H1 (cell line): Measurements from ENCODE around the gene NPFF. TPM values are rescaled to one million over a fixed set of nuclear protein-coding genes. Genes with fewer than 3 reads are reported as not detected.

Experiments used
- CTCF ChIA-PET: fragments of 300-600 bp; sonication (Branson Sonifier 250); formaldehyde crosslinking; loops from one replicate; lab custom pipeline; 2021; ENCODE audit not compliant: partially characterized antibody; lab: Charles Lee
- POLR2A ChIA-PET: fragments of 300-600 bp; sonication (Branson Sonifier 250); formaldehyde crosslinking; loops from one replicate; lab custom pipeline; 2021; ENCODE audit warnings: inconsistent platforms; ENCODE audit not compliant: partially characterized antibody; lab: Charles Lee
- DNase-seq, 2 experiments: peaks; one replicate each; pipeline versions ENCODE4 v3.0.0 to v3.0.0-alpha.2; 2010 to 2022; ENCODE audit warnings: low spot score in 2 of 2, low read depth in 1 of 2, mixed read lengths in 1 of 2
- FAIRE-seq: peaks from 2 replicates; lab custom pipeline; 2011; peaks lifted over from hg19 to GRCh38; lab: Jason Lieb, UNC
- H2AFZ ChIP-seq: 2 replicates; pipeline ENCODE4 v1.8.1; 2012; ENCODE audit warnings: low read length, inconsistent platforms
- H2AK5ac ChIP-seq: 2 replicates; pipeline ENCODE4 v1.6.1; 2013; ENCODE audit warnings: low read depth, low read length
- H2BK120ac ChIP-seq: replicated peaks from 2 replicates; pipeline ENCODE3; 2013; ENCODE audit warnings: low read depth, low read length, inconsistent platforms
- H2BK12ac ChIP-seq: 2 replicates; pipeline ENCODE4 v1.6.1; 2013; ENCODE audit warnings: low read depth, low read length
- H2BK15ac ChIP-seq: 2 replicates; pipeline ENCODE4 v1.6.1; 2013; ENCODE audit warnings: low read length
- H2BK20ac ChIP-seq: 2 replicates; pipeline ENCODE4 v1.6.1; 2013; ENCODE audit warnings: low read length
- H2BK5ac ChIP-seq: 2 replicates; pipeline ENCODE4 v1.6.1; 2013; ENCODE audit warnings: low read depth, low read length
- H3K14ac ChIP-seq: 2 replicates; pipeline ENCODE4 v1.6.1; 2013; ENCODE audit warnings: inconsistent platforms; ENCODE audit not compliant: insufficient read length
- H3K18ac ChIP-seq: 2 replicates; pipeline ENCODE4 v1.6.1; 2013; ENCODE audit warnings: low read length; ENCODE audit errors: extremely low read depth
- H3K23ac ChIP-seq: 2 replicates; pipeline ENCODE4 v1.6.1; 2013; ENCODE audit warnings: inconsistent platforms; ENCODE audit not compliant: insufficient read length
- H3K23me2 ChIP-seq: 2 replicates; pipeline ENCODE4 v1.6.1; 2013; ENCODE audit warnings: low read depth, low read length
- H3K27ac ChIP-seq: 2 replicates; pipeline ENCODE4 v1.6.1; 2011; ENCODE audit warnings: low read depth, low read length, inconsistent platforms
- H3K27me3 ChIP-seq, 4 experiments: replicated peaks in 1 of 4; 1 replicate in 1 of 4; 2 replicates in 3 of 4; pipeline versions ENCODE4 v1.6.1 to v1.8.1; 2011 to 2013; ENCODE audit warnings: low read length in 3 of 4, mild to moderate bottlenecking in 3 of 4, inconsistent platforms in 2 of 4, mixed read lengths in 2 of 4, moderate library complexity in 1 of 4; ENCODE audit not compliant: control insufficient read depth in 3 of 4, insufficient read depth in 3 of 4; ENCODE audit errors: extremely low read depth in 1 of 4
- H3K36me3 ChIP-seq, 4 experiments: 2 replicates each; pipeline versions ENCODE4 v1.6.1 to v1.8.1; 2011 to 2013; ENCODE audit warnings: mild to moderate bottlenecking in 4 of 4, low read length in 3 of 4, moderate library complexity in 2 of 4, control low read depth in 1 of 4, inconsistent platforms in 1 of 4; ENCODE audit not compliant: insufficient read depth in 4 of 4, control insufficient read depth in 2 of 4
- H3K4ac ChIP-seq: replicated peaks from 2 replicates; pipeline ENCODE3; 2013; ENCODE audit warnings: low read length, low read depth, mixed read lengths, inconsistent platforms; ENCODE audit not compliant: insufficient read length
- H3K4me1 ChIP-seq, 4 experiments: replicated peaks in 1 of 4; 1 replicate in 1 of 4; 2 replicates in 3 of 4; pipeline versions ENCODE4 v1.6.1 to v1.8.1; 2011 to 2013; ENCODE audit warnings: low read length in 3 of 4, inconsistent platforms in 2 of 4, mixed read lengths in 1 of 4; ENCODE audit not compliant: insufficient read depth in 4 of 4, control insufficient read depth in 3 of 4
- H3K4me2 ChIP-seq, 2 experiments: 2 replicates each; pipeline versions ENCODE4 v1.6.1 to v1.8.1; 2011 to 2013; ENCODE audit warnings: low read depth in 2 of 2, low read length in 2 of 2, control low read depth in 1 of 2, inconsistent platforms in 1 of 2, mild to moderate bottlenecking in 1 of 2; ENCODE audit not compliant: insufficient read depth in 1 of 2
- H3K4me3 ChIP-seq, 4 experiments: fragments of 200-600, 300-600 bp in 1 of 4; sonication (generic), shearing (Covaris generic), sonication (Bioruptor Twin) in 1 of 4; 2 replicates each; pipeline versions ENCODE4 v1.5.1 to v1.8.1; 2011 to 2016; ENCODE audit warnings: low read length in 4 of 4, low read depth in 3 of 4, control low read depth in 2 of 4, inconsistent platforms in 2 of 4, mild to moderate bottlenecking in 2 of 4, mixed read lengths in 1 of 4, moderate library complexity in 1 of 4; ENCODE audit not compliant: insufficient read depth in 2 of 4; ENCODE audit errors: extremely low read depth in 1 of 4
- H3K56ac ChIP-seq: replicated peaks from 2 replicates; pipeline ENCODE3; 2013; ENCODE audit warnings: low read depth, mild to moderate bottlenecking, mixed read lengths, low read length, inconsistent platforms; ENCODE audit not compliant: insufficient read length
- H3K79me1 ChIP-seq: 2 replicates; pipeline ENCODE4 v1.6.1; 2013; ENCODE audit warnings: low read depth, low read length, control low read depth
- H3K79me2 ChIP-seq, 2 experiments: 2 replicates each; pipeline versions ENCODE4 v1.6.1 to v1.8.1; 2012 to 2013; ENCODE audit warnings: low read length in 2 of 2, mild to moderate bottlenecking in 2 of 2, inconsistent platforms in 1 of 2; ENCODE audit not compliant: insufficient read depth in 2 of 2, control insufficient read depth in 1 of 2
- H3K9ac ChIP-seq, 4 experiments: replicated peaks in 1 of 4; 1 replicate in 1 of 4; 2 replicates in 3 of 4; pipeline versions ENCODE4 v1.6.1 to v1.8.1; 2011 to 2013; ENCODE audit warnings: low read depth in 3 of 4, low read length in 3 of 4, control low read depth in 2 of 4, mild to moderate bottlenecking in 2 of 4, moderate library complexity in 2 of 4, inconsistent platforms in 1 of 4; ENCODE audit errors: extremely low read depth in 1 of 4
- H3K9me3 ChIP-seq, 2 experiments: 2 replicates each; pipeline versions ENCODE4 v1.6.1 to v1.8.1; 2012 to 2013; ENCODE audit warnings: mild to moderate bottlenecking in 2 of 2, moderate library complexity in 2 of 2, control low read depth in 1 of 2, inconsistent platforms in 1 of 2, low read depth in 1 of 2, low read length in 1 of 2, mixed read lengths in 1 of 2; ENCODE audit not compliant: insufficient read depth in 2 of 2
- H4K20me1 ChIP-seq, 2 experiments: replicated peaks in 1 of 2; 2 replicates each; pipeline versions ENCODE3 to v1.8.1; 2011 to 2013; ENCODE audit warnings: inconsistent platforms in 2 of 2, low read length in 2 of 2, mild to moderate bottlenecking in 1 of 2; ENCODE audit not compliant: insufficient read depth in 2 of 2, control insufficient read depth in 1 of 2
- H4K5ac ChIP-seq: 2 replicates; pipeline ENCODE4 v1.6.1; 2013; ENCODE audit warnings: low read length, low read depth, mixed read lengths, inconsistent platforms; ENCODE audit not compliant: insufficient read length
- H4K8ac ChIP-seq: 2 replicates; pipeline ENCODE4 v1.8.0; 2013; ENCODE audit warnings: mild to moderate bottlenecking, moderate library complexity, low read length, inconsistent platforms; ENCODE audit not compliant: insufficient read depth; ENCODE audit errors: extremely low read depth
- H4K91ac ChIP-seq: replicated peaks from 2 replicates; pipeline ENCODE3; 2013; ENCODE audit warnings: low read length, mixed read lengths, inconsistent platforms; ENCODE audit not compliant: insufficient read length
- CTBP2 ChIP-seq: IDR thresholded peaks from 2 replicates; pipeline ENCODE4 v1.7.0; 2011; ENCODE audit warnings: borderline replicate concordance, mild to moderate bottlenecking, moderate library complexity, mixed read lengths, low read length; ENCODE audit not compliant: insufficient read depth, insufficient read length
- KDM5A ChIP-seq: fragments of 200-600 bp; IDR thresholded peaks from 2 replicates; pipeline ENCODE4 v1.7.1; 2012; ENCODE audit warnings: mild to moderate bottlenecking, low read length, inconsistent platforms, mixed read lengths
- PHF8 ChIP-seq: fragments of 200-600 bp; sonication (generic); conservative IDR thresholded peaks from 2 replicates; pipeline ENCODE4 v1.7.1; 2012; ENCODE audit warnings: low read depth, mild to moderate bottlenecking, inconsistent platforms, low read length, moderate library complexity
- RAD21 ChIP-seq, 2 experiments: IDR thresholded peaks in 1 of 2; conservative IDR thresholded peaks in 1 of 2; 2 replicates each; pipeline ENCODE4 v1.6.1; 2011; ENCODE audit warnings: low read depth in 2 of 2, low read length in 2 of 2, improper control_type of control experiment in 1 of 2, inconsistent platforms in 1 of 2, mild to moderate bottlenecking in 1 of 2, moderate library complexity in 1 of 2
- SIN3A ChIP-seq, 2 experiments: IDR thresholded peaks in 1 of 2; conservative IDR thresholded peaks in 1 of 2; 2 replicates each; pipeline ENCODE4 v1.6.1; 2011 to 2012; ENCODE audit warnings: low read length in 2 of 2, improper control_type of control experiment in 1 of 2, low read depth in 1 of 2, mild to moderate bottlenecking in 1 of 2
- SP4 ChIP-seq: IDR thresholded peaks from 2 replicates; pipeline ENCODE4 v1.6.1; 2012; ENCODE audit warnings: low read length, inconsistent platforms
- WGBS, 2 experiments: shearing (Covaris generic) in 1 of 2; methylation state at CpG; one replicate each; pipeline versions ENCODE4 v1.1.6 to v1.1.7; 2013 to 2015; ENCODE audit warnings: low lambda C conversion rate in 2 of 2, mixed read lengths in 2 of 2, inconsistent platforms in 1 of 2, low coverage in 1 of 2, missing lambda C conversion rate in 1 of 2; ENCODE audit not compliant: insufficient replicate concordance in 2 of 2, insufficient coverage in 1 of 2, insufficient read length in 1 of 2; ENCODE audit errors: extremely low coverage in 1 of 2, missing lambda C conversion rate in 1 of 2; 5-methylcytosine and 5-hydroxymethylcytosine counted together
- polyA plus RNA-seq, 7 experiments: library from polyadenylated mRNA; depleted of rRNA in 3 of 7; stranded (reverse) in 5 of 7; unstranded in 2 of 7; fragments of >200 nt in 5 of 7; fragments of 200-250 nt in 2 of 7; gene quantifications; 1 replicate in 5 of 7; 2 replicates in 1 of 7; 4 replicates in 1 of 7; pipeline versions ENCODE4 v1.2.1 to v1.2.3, GENCODE V29; 2011 to 2013; ENCODE audit warnings: missing spikeins in 2 of 7, mixed read lengths in 2 of 7
- total RNA-seq: library from RNA; stranded (reverse); fragmentation: NEBNext Ultra II Directional; extraction: Animal tissue kit (Norgen Biotek cat#: 25700); gene quantifications from 2 replicates; pipeline ENCODE4 v1.2.1, GENCODE V29; 2021
- TF ChIP-seq, protein P1 (sequence below), 3 experiments: IDR thresholded peaks; 1 replicate in 2 of 3; 2 replicates in 1 of 3; pipeline versions ENCODE4 v1.5.1 to v1.6.1; 2011; ENCODE audit warnings: low read length in 3 of 3, mild to moderate bottlenecking in 3 of 3, inconsistent platforms in 2 of 3, low read depth in 1 of 3, moderate library complexity in 1 of 3; ENCODE audit not compliant: insufficient read depth in 1 of 3; ENCODE audit errors: control extremely low read depth in 1 of 3
- TF ChIP-seq, protein P2 (sequence below): IDR thresholded peaks from 2 replicates; pipeline ENCODE4 v1.6.1; 2012; ENCODE audit warnings: inconsistent platforms

NPFF gene
- total and polyA plus RNA-seq, 2 of the 8 experiments (the other 6 are each of a cell fraction or from before 2014, with no cell fraction given) = not detected

- no peaks in the 10 kb centered on the region for H3K27me3 ChIP-seq
- H3K56ac ChIP-seq = no peak overlapping the region
- no peak overlapping the region for H2BK20ac ChIP-seq
- POLR2A ChIA-PET = interaction anchor here (0.9 to 67.0 kb wide), 16 partner anchors 12 to 265 kb away, joined by 3 to 3397 read pairs (median 6); partner anchors contain the start of genes AAAS, MAP3K12, NPFF and PCBP2
- no peaks in the 10 kb centered on the region for H3K23me2 ChIP-seq
- FAIRE-seq (no peak), DNase-seq (no peak)
- H3K23ac ChIP-seq = no peak overlapping the region
- peaks cover 19 to 84% (median 48%) of the 10 kb centered on the region in 4 experiments for H3K36me3 ChIP-seq
- H4K91ac ChIP-seq = no peak overlapping the region
- H3K4me1 ChIP-seq = peaks cover 0 to 5% (median 1%) of the 10 kb centered on the region in 4 experiments; a peak in 4 of 7 replicates
- no peak overlapping the region for H3K4ac ChIP-seq
- no peak overlapping the region for H2AK5ac ChIP-seq
- 83% methylated on average over 9 of the region's 9 CpGs; no CpG with 5 or more reads in 1 of the 2 experiments for WGBS, 2 experiments
- peaks cover 22 to 25% of the 10 kb centered on the region in 2 experiments for H4K20me1 ChIP-seq
- H3K14ac ChIP-seq = no peak overlapping the region
- H3K79me2 ChIP-seq = no peaks in the 10 kb centered on the region
- no peak overlapping the region for H3K4me2 ChIP-seq
- no peak overlapping the region for H2BK15ac ChIP-seq
- no peak overlapping the region for H3K4me3 ChIP-seq
- H2BK5ac ChIP-seq = no peak overlapping the region
- H3K9ac ChIP-seq = no peak overlapping the region
- no peaks in the 10 kb centered on the region for H3K9me3 ChIP-seq
- CTCF ChIA-PET = interaction anchor here (0.6 to 9.0 kb wide), 27 partner anchors 9 to 717 kb away, joined by 3 to 105 read pairs (median 5); partner anchors contain the start of genes MAP3K12, NPFF and TARBP2
- H2AFZ ChIP-seq = no peak overlapping the region
- no peak overlapping the region for H2BK120ac ChIP-seq
- no peak overlapping the region for H3K18ac ChIP-seq
- no peak overlapping the region for H4K8ac ChIP-seq
- H2BK12ac ChIP-seq = no peak overlapping the region
- no peak overlapping the region for H3K27ac ChIP-seq
- H3K79me1 ChIP-seq = no peaks in the 10 kb centered on the region; the same call in 1 of the 2 replicates
- no peak overlapping the region for H4K5ac ChIP-seq
- TF ChIP-seq, protein P1, sequence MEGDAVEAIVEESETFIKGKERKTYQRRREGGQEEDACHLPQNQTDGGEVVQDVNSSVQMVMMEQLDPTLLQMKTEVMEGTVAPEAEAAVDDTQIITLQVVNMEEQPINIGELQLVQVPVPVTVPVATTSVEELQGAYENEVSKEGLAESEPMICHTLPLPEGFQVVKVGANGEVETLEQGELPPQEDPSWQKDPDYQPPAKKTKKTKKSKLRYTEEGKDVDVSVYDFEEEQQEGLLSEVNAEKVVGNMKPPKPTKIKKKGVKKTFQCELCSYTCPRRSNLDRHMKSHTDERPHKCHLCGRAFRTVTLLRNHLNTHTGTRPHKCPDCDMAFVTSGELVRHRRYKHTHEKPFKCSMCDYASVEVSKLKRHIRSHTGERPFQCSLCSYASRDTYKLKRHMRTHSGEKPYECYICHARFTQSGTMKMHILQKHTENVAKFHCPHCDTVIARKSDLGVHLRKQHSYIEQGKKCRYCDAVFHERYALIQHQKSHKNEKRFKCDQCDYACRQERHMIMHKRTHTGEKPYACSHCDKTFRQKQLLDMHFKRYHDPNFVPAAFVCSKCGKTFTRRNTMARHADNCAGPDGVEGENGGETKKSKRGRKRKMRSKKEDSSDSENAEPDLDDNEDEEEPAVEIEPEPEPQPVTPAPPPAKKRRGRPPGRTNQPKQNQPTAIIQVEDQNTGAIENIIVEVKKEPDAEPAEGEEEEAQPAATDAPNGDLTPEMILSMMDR (IDR thresholded peaks at IDR 0.05; ENCODE audit: control extremely low read depth in 1 of 3, insufficient read depth in 1 of 3, low read depth in 1 of 3, low read length in 3 of 3) = peak; percentile 26 to 73 (median 46)
- TF ChIP-seq KDM5A = no peak
- no peak for TF ChIP-seq PHF8
- TF ChIP-seq, protein P2, sequence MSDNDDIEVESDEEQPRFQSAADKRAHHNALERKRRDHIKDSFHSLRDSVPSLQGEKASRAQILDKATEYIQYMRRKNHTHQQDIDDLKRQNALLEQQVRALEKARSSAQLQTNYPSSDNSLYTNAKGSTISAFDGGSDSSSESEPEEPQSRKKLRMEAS = peak; percentile 40
- TF ChIP-seq RAD21 (IDR thresholded peaks at IDR 0.05 in 1 of 2, conservative IDR thresholded peaks at IDR 0.05 in 1 of 2; ENCODE audit: low read depth in 2 of 2, low read length in 2 of 2) = peak; percentile 39 to 40; a peak in 3 of 4 replicates
- no peak for TF ChIP-seq SP4
- TF ChIP-seq CTBP2 = no peak
- peak in 1 of 2 experiments; percentile 53; a peak in 1 of 4 replicates for TF ChIP-seq SIN3A (conservative IDR thresholded peaks at IDR 0.05 in 1 of 2, IDR thresholded peaks at IDR 0.05 in 1 of 2; ENCODE audit: low read depth in 1 of 2, low read length in 2 of 2)
These were observed 25.2 kb downstream of the NPFF start for GRCh38 chr12:53481939-53482586.
